Bladder microvascular endothelial cell (primary cell): ENCODE measurements around the gene XPO6. TPM values are rescaled to one million over a fixed set of nuclear protein-coding genes. Genes with fewer than 3 reads are reported as not detected.

Experiments
- total RNA-seq: library from RNA; depleted of rRNA; stranded (reverse); fragments of >200 nt; gene quantifications from 2 replicates; pipeline ENCODE4 v1.2.3, GENCODE V29; 2014

The XPO6 gene
- 43.9 and 188 TPM in 2 replicates for total RNA-seq

GRCh38 chr16:28211758-28212531 lies at the start of gene XPO6:
Gene XPO6, minus strand, starts transcription at chr16:28211965. Its CDS starts 597 bp downstream, at chr16:28211368.

GRCh38 chr16:28063591-28064061 lies 148.1 kb downstream of the XPO6 start, which contains the start of gene GSG1L:
Gene GSG1L, minus strand, starts transcription at chr16:28063714. Its CDS starts 290 bp downstream, at chr16:28063424.

Other genes starting within 250 kb of the XPO6 start
- gene GSG1L, start 148.3 kb downstream of the XPO6 start, total RNA-seq: 1.8 TPM in 1 of 2 replicates, not detected in the other
- under 0.01 and 0.06 TPM in 2 replicates for gene SBK1, start 80.6 kb upstream of the XPO6 start, total RNA-seq
- gene NPIPB6, start 151.5 kb upstream of the XPO6 start, total RNA-seq: not detected in 2 replicates
- gene EIF3CL, start 191.9 kb upstream of the XPO6 start, total RNA-seq: 87.3 and 129 TPM in 2 replicates